ENCODE measurements around the gene UCK1. TPM values are rescaled to one million over a fixed set of nuclear protein-coding genes. Genes with fewer than 3 reads are reported as not detected.

UCK1 gene
- total and polyA plus RNA-seq, 2 of the 8 experiments (the other 6 are each of a cell fraction or from before 2014, with no cell fraction given) = 35.1 to 42.0 TPM

- no peak for TF ChIP-seq CHD7 (IDR thresholded peaks at IDR 0.05; ENCODE audit: insufficient replicate concordance, low read length)
Measured at GRCh38 chr9:131559421-131560000, 28.4 kb upstream of the UCK1 start (continued).

Measured in H1 (cell line).